Lung (tissue), 12 donors: ENCODE measurements around the gene STAG1. TPM values are rescaled to one million over a fixed set of nuclear protein-coding genes. Genes with fewer than 3 reads are reported as not detected.

Source experiments
- ATAC-seq: fragments of 200-7000 bp; cut with Tn5 transposase; one replicate; pipeline ENCODE4 v1.9.1; 2020; ENCODE audit warnings: moderate number of reproducible peaks; ENCODE audit not compliant: insufficient read depth, low FRiP score
- DNase-seq, 3 donors: peaks; one replicate each; pipeline ENCODE4 v3.0.0-alpha.2; 2013 to 2017
- H3K27ac ChIP-seq, 2 donors: one replicate each; pipeline ENCODE4 v1.5.1; 2013; ENCODE audit warnings: mild to moderate bottlenecking in 2 of 2, moderate library complexity in 2 of 2, control low read depth in 1 of 2, inconsistent platforms in 1 of 2, low read depth in 1 of 2, low read length in 1 of 2
- H3K27me3 ChIP-seq, 3 donors: one replicate each; pipeline ENCODE4 v1.5.1; 2013; ENCODE audit warnings: low read length in 2 of 3; ENCODE audit not compliant: control insufficient read depth in 3 of 3, insufficient read depth in 3 of 3
- H3K36me3 ChIP-seq, 4 donors: one replicate each; pipeline ENCODE4 v1.5.1; 2013; ENCODE audit warnings: low read length in 4 of 4, mild to moderate bottlenecking in 1 of 4, moderate library complexity in 1 of 4; ENCODE audit not compliant: control insufficient read depth in 4 of 4, insufficient read depth in 4 of 4
- H3K4me1 ChIP-seq, 5 donors: one replicate each; pipeline ENCODE4 v1.5.1; 2013; ENCODE audit warnings: low read length in 5 of 5, mild to moderate bottlenecking in 2 of 5, moderate library complexity in 1 of 5; ENCODE audit not compliant: control insufficient read depth in 5 of 5, insufficient read depth in 5 of 5
- H3K4me3 ChIP-seq: one replicate; pipeline ENCODE4 v1.5.1; 2013; ENCODE audit warnings: mild to moderate bottlenecking, control low read depth, moderate library complexity
- H3K9ac ChIP-seq, 2 donors: one replicate each; pipeline ENCODE4 v1.5.1; 2013; ENCODE audit warnings: low read length in 2 of 2, control low read depth in 1 of 2; ENCODE audit not compliant: insufficient read depth in 1 of 2
- H3K9me3 ChIP-seq, 4 donors: one replicate each; pipeline ENCODE4 v1.5.1; 2013; ENCODE audit warnings: low read length in 3 of 4, mild to moderate bottlenecking in 1 of 4, moderate library complexity in 1 of 4; ENCODE audit not compliant: control insufficient read depth in 4 of 4, insufficient read depth in 3 of 4
- WGBS, 2 donors: extraction: QIAGEN DNeasy Blood & Tissue Kit; methylation state at CpG; one replicate each; pipeline ENCODE4 v1.1.7; 2013; 5-methylcytosine and 5-hydroxymethylcytosine counted together
- polyA plus RNA-seq, 2 donors: library from polyadenylated mRNA; stranded (reverse); fragments of 200-250 nt; gene quantifications; one replicate each; pipeline ENCODE4 v1.2.1, GENCODE V29; 2013
- total RNA-seq, 2 donors: library from RNA; depleted of rRNA in 1 of 2; stranded (reverse); fragments of >200 nt in 1 of 2; gene quantifications; one replicate each; pipeline ENCODE4 v1.2.1, GENCODE V29; 2014 to 2021
- TF ChIP-seq, protein P1 (sequence below): IDR thresholded peaks from 2 replicates; pipeline ENCODE4 v1.5.1; 2012; ENCODE audit warnings: mild to moderate bottlenecking; ENCODE audit errors: control extremely low read depth, extremely low read depth
- donor health status: control.
- donor health status: control.
- donor health status: Bipolar disorder and iron deficiency.
- donor health status: healthy.
- donor health status: DM: yes; HTN: yes; CAD: no.

STAG1 gene
- total and polyA plus RNA-seq, 4 donors: 8.1 to 90.0 (median 20.5) TPM

DNA sequence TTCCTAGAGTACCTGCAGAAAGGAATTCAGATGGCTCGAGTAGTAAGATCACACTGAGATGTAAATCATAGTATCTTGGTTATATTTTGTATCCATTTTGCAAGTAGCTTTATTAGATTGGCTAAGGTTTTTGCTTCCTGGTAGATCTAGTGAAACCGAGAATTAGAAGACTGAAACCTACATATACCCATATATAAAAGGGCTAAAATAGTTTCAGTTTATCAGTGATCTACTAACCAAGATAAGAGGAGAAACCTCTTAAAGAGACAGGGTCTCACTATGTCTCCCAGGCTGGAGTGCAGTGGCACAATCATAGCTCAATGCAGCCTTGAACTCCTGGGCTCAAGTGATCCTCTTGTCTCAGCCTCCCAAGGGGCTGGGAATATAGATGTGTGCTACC is 366.7 kb downstream of the STAG1 start:
- H3K27me3 ChIP-seq: no peaks in the 10 kb centered on the region
- DNase-seq (no peak), ATAC-seq (no peak)
- H3K9me3 ChIP-seq: no peaks in the 10 kb centered on the region
- H3K36me3 ChIP-seq: no peaks in the 10 kb centered on the region
- 90 to 97% methylated on average over 2 of the region's 2 CpGs for WGBS, 2 donors
- no peak overlapping the region for H3K9ac ChIP-seq
- no peak overlapping the region for H3K27ac ChIP-seq
- no peak overlapping the region for H3K4me3 ChIP-seq
- H3K4me1 ChIP-seq: peaks cover 0 to 6% (median 3%) of the 10 kb centered on the region in 5 donors
- TF ChIP-seq, protein P1, sequence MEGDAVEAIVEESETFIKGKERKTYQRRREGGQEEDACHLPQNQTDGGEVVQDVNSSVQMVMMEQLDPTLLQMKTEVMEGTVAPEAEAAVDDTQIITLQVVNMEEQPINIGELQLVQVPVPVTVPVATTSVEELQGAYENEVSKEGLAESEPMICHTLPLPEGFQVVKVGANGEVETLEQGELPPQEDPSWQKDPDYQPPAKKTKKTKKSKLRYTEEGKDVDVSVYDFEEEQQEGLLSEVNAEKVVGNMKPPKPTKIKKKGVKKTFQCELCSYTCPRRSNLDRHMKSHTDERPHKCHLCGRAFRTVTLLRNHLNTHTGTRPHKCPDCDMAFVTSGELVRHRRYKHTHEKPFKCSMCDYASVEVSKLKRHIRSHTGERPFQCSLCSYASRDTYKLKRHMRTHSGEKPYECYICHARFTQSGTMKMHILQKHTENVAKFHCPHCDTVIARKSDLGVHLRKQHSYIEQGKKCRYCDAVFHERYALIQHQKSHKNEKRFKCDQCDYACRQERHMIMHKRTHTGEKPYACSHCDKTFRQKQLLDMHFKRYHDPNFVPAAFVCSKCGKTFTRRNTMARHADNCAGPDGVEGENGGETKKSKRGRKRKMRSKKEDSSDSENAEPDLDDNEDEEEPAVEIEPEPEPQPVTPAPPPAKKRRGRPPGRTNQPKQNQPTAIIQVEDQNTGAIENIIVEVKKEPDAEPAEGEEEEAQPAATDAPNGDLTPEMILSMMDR: no peak

DNA sequence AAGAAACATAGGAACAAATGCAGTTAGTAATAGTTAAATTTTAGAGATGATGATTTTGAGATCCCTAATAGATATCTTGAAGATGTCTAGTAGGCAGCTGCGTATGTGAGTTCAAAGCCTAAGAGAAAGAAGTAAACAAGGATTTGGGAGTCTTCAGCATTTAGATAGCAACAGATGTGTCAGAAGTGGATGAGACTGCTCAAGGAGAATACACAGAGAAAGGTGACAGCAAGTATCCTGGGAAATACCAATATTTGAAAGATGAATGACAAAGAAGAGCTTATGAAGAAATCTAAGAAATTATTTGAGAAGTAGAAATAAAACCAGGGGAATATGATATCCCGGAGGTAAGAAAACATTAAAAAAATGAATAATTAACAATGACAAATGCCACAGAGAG is 371.1 kb downstream of the STAG1 start:
- Histone ChIP-seq H3K27ac (no peak overlapping the region), H3K4me1 (peaks cover 0 to 5% (median 0%) of the 10 kb centered on the region in 5 donors), H3K36me3 (peaks cover 0 to 8% (median under 1%) of the 10 kb centered on the region in 4 donors), H3K9ac (no peak overlapping the region), H3K27me3 (no peaks in the 10 kb centered on the region), H3K4me3 (no peak overlapping the region), H3K9me3 (no peaks in the 10 kb centered on the region)
- no peak for DNase-seq
- WGBS, 2 donors: 95 to 97% methylated on average over 2 of the region's 2 CpGs
- TF ChIP-seq, protein P1: no peak
- ATAC-seq: no peak

DNA sequence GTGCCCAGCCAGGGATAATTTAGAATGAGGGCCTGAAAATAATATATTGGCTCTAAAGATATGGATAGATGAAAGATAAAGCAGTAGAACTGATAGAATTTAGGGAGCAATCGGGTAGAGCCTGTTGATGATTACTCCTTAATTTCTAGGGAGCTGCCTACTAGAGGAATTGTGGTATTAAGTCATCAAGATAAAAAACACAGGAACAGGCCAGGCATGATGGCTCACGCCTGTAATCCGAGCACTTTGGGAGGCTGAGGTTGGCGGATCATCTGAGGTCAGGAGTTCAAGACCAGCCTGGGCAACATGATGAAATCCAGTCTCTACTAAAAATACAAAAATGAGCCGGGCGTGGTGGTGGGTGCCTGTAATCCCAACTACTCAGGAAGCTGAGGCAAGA is 371.6 kb downstream of the STAG1 start:
- no peak overlapping the region for H3K4me3 ChIP-seq
- H3K9ac ChIP-seq: no peak overlapping the region
- no peaks in the 10 kb centered on the region for H3K9me3 ChIP-seq
- TF ChIP-seq, protein P1: no peak
- no peak for ATAC-seq
- WGBS, 2 donors: 88% methylated on average over 6 of the region's 6 CpGs
- no peak overlapping the region for H3K27ac ChIP-seq
- H3K27me3 ChIP-seq: no peaks in the 10 kb centered on the region
- H3K36me3 ChIP-seq: peaks cover 0 to 8% (median under 1%) of the 10 kb centered on the region in 4 donors
- peaks cover 0 to 5% (median 0%) of the 10 kb centered on the region in 5 donors for H3K4me1 ChIP-seq
- DNase-seq: no peak

DNA sequence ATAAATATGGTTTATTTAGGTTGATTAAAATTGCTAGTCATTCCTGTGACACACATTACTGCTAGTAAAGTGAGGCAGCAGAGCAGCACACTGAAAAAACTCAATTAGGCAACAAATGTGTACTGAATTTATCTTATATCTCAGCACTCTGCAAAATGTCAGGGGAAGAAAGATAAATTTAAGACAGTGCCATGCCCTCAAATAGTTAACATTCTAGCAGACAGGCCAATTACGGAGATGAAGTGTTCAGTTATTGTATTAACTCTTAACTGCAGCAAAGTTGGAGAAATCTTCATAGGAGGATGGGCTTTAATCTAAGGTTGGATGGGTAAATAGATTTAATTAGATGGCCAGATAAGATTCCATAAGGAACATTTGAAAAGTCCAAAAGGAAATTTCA is 374.2 kb downstream of the STAG1 start:
- TF ChIP-seq, protein P1: no peak
- Histone ChIP-seq H3K27ac (no peak overlapping the region), H3K4me3 (no peak overlapping the region), H3K9me3 (no peaks in the 10 kb centered on the region), H3K36me3 (peaks cover 0 to 8% (median under 1%) of the 10 kb centered on the region in 4 donors), H3K9ac (no peak overlapping the region), H3K27me3 (no peaks in the 10 kb centered on the region), H3K4me1 (peaks cover 0 to 5% (median 0%) of the 10 kb centered on the region in 5 donors)
- WGBS, 2 donors: 56 to 85% methylated on average over 1 of the region's 1 CpG
- DNase-seq: no peak
- ATAC-seq: no peak
